Inflammatory macrophage treated with lipopolysaccharide for 1 hour (primary cell): ENCODE data around the gene RBM11.

ENCODE experiments used
- DNase-seq, 2 donors: peaks; one replicate each; pipeline ENCODE4 v3.0.0-alpha.2; 2020 to 2022

RBM11 gene

GRCh38 chr21:14271641-14272040 lies 55.7 kb downstream of the RBM11 start:
- DNase-seq: no peak

GRCh38 chr21:14273736-14274538 lies 58.0 kb downstream of the RBM11 start:
- DNase-seq: peak in 1 of 2 donors; percentile 14

GRCh38 chr21:14275702-14276205 lies 59.8 kb downstream of the RBM11 start:
- DNase-seq: no peak
